ENCODE results near the gene ETV3.

DNA sequence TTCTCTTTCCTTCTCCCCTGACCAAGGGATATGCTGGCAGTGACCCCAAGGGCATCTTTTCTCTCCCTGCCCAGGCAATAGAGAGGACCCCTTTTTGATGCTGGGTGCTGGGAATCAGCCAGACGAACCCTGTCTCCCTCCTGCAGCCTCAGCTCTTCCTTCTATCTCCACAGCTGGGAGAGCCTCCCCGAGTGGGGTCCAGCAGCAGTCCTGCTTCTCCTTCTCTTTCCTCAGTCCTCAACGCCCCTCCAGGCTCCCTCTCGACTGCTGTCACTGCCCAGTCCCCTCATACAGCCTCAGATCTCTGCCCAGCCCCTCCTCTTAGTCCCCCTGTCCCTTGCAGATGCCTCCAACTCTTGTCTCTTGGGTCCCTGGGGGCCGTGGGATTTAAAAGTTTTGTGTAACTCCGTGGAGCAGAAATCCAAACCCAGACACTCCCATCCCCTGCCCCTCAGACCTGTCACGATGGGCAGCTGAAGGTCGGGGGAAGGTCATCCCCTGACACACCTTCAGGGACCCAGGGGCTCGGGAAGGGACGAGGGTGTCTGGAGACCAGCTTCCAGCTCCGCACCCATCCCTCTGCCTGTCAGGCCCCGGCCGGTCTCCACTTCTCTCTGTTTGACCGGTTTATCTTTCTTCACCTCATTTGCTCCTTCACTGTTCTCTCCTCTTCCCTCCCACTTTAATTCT is 32.8 kb downstream of the ETV3 start:
- TF ChIP-seq, protein P1, sequence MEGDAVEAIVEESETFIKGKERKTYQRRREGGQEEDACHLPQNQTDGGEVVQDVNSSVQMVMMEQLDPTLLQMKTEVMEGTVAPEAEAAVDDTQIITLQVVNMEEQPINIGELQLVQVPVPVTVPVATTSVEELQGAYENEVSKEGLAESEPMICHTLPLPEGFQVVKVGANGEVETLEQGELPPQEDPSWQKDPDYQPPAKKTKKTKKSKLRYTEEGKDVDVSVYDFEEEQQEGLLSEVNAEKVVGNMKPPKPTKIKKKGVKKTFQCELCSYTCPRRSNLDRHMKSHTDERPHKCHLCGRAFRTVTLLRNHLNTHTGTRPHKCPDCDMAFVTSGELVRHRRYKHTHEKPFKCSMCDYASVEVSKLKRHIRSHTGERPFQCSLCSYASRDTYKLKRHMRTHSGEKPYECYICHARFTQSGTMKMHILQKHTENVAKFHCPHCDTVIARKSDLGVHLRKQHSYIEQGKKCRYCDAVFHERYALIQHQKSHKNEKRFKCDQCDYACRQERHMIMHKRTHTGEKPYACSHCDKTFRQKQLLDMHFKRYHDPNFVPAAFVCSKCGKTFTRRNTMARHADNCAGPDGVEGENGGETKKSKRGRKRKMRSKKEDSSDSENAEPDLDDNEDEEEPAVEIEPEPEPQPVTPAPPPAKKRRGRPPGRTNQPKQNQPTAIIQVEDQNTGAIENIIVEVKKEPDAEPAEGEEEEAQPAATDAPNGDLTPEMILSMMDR (IDR thresholded peaks at IDR 0.05; ENCODE audit: control extremely low read depth in 1 of 3, insufficient read depth in 1 of 3, low read depth in 1 of 3, low read length in 3 of 3) = no peak
- TF ChIP-seq SP1 (IDR thresholded peaks at IDR 0.05; ENCODE audit: low read depth, low read length) = no peak
- TF ChIP-seq, protein P2, sequence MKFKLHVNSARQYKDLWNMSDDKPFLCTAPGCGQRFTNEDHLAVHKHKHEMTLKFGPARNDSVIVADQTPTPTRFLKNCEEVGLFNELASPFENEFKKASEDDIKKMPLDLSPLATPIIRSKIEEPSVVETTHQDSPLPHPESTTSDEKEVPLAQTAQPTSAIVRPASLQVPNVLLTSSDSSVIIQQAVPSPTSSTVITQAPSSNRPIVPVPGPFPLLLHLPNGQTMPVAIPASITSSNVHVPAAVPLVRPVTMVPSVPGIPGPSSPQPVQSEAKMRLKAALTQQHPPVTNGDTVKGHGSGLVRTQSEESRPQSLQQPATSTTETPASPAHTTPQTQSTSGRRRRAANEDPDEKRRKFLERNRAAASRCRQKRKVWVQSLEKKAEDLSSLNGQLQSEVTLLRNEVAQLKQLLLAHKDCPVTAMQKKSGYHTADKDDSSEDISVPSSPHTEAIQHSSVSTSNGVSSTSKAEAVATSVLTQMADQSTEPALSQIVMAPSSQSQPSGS (IDR thresholded peaks at IDR 0.05; ENCODE audit: low read length) = no peak
- no peak for TF ChIP-seq NRF1 (IDR thresholded peaks at IDR 0.05; ENCODE audit: low read depth, low read length)

Data from H1 (cell line).